Measurements from ENCODE around the gene AR.

AR gene

GRCh38 chrX:67726018-67726417 lies 182.2 kb downstream of the AR start:
- Histone ChIP-seq H3K4me2 (ENCODE audit: low read depth, low read length) (no peak overlapping the region), H2AFZ (ENCODE audit: low read length) (no peak overlapping the region), H3F3A (ENCODE audit: insufficient read depth, low read length) (no peaks in the 10 kb centered on the region), H4K20me1 (ENCODE audit: insufficient read depth, low read length) (no peaks in the 10 kb centered on the region), H3K4me3 (ENCODE audit: low read length) (no peak overlapping the region), H3K4me1 (ENCODE audit: low read length) (no peaks in the 10 kb centered on the region), H3K9ac (ENCODE audit: low read length) (no peak overlapping the region), H3K27me3 (replicated peaks; ENCODE audit: insufficient read depth, low read length) (no peaks in the 10 kb centered on the region), H3K9me3 (replicated peaks; ENCODE audit: insufficient read depth, low read length) (no peaks in the 10 kb centered on the region), H3K36me3 (replicated peaks; ENCODE audit: insufficient read depth, low read length) (no peaks in the 10 kb centered on the region), H3K79me2 (ENCODE audit: low read length) (no peaks in the 10 kb centered on the region), H3K9me2 (replicated peaks; ENCODE audit: insufficient read depth, low read length) (no peaks in the 10 kb centered on the region), H3K27ac (ENCODE audit: low read length) (no peak overlapping the region)
- no peak for DNase-seq
- TF ChIP-seq EZH2 (optimal IDR thresholded peaks at IDR 0.05; ENCODE audit: low read depth, low read length) (no peak), CTCF (IDR thresholded peaks at IDR 0.05; ENCODE audit: low read length) (no peak), EZH2phosphoT487 (IDR thresholded peaks at IDR 0.05; ENCODE audit: low read length) (no peak)

GRCh38 chrX:67727576-67727975 lies 183.8 kb downstream of the AR start:
- no peaks in the 10 kb centered on the region for H4K20me1 ChIP-seq (ENCODE audit: insufficient read depth, low read length)
- TF ChIP-seq EZH2 (optimal IDR thresholded peaks at IDR 0.05; ENCODE audit: low read depth, low read length) (no peak), EZH2phosphoT487 (IDR thresholded peaks at IDR 0.05; ENCODE audit: low read length) (no peak), CTCF (IDR thresholded peaks at IDR 0.05; ENCODE audit: low read length) (no peak)
- H3K4me1 ChIP-seq (ENCODE audit: low read length), result no peaks in the 10 kb centered on the region
- H3K27me3 ChIP-seq (replicated peaks; ENCODE audit: insufficient read depth, low read length), result no peaks in the 10 kb centered on the region
- no peaks in the 10 kb centered on the region for H3K9me3 ChIP-seq (replicated peaks; ENCODE audit: insufficient read depth, low read length)
- H3K27ac ChIP-seq (ENCODE audit: low read length), result no peak overlapping the region
- no peaks in the 10 kb centered on the region for H3K9me2 ChIP-seq (replicated peaks; ENCODE audit: insufficient read depth, low read length)
- H3K79me2 ChIP-seq (ENCODE audit: low read length), result no peaks in the 10 kb centered on the region
- no peak overlapping the region for H2AFZ ChIP-seq (ENCODE audit: low read length)
- H3K36me3 ChIP-seq (replicated peaks; ENCODE audit: insufficient read depth, low read length), result no peaks in the 10 kb centered on the region
- H3F3A ChIP-seq (ENCODE audit: insufficient read depth, low read length), result no peaks in the 10 kb centered on the region
- H3K4me2 ChIP-seq (ENCODE audit: low read depth, low read length), result no peak overlapping the region
- H3K9ac ChIP-seq (ENCODE audit: low read length), result no peak overlapping the region
- H3K4me3 ChIP-seq (ENCODE audit: low read length), result no peak overlapping the region
- no peak for DNase-seq

GRCh38 chrX:67730296-67730695 lies 186.5 kb downstream of the AR start:
- Histone ChIP-seq H3K4me1 (ENCODE audit: low read length) (no peaks in the 10 kb centered on the region), H3K9ac (ENCODE audit: low read length) (no peak overlapping the region), H2AFZ (ENCODE audit: low read length) (no peak overlapping the region), H3K27me3 (replicated peaks; ENCODE audit: insufficient read depth, low read length) (no peaks in the 10 kb centered on the region), H3K4me3 (ENCODE audit: low read length) (no peak overlapping the region), H3K9me3 (replicated peaks; ENCODE audit: insufficient read depth, low read length) (no peaks in the 10 kb centered on the region), H3K4me2 (ENCODE audit: low read depth, low read length) (no peak overlapping the region), H3K79me2 (ENCODE audit: low read length) (no peaks in the 10 kb centered on the region), H3K27ac (ENCODE audit: low read length) (no peak overlapping the region), H3F3A (ENCODE audit: insufficient read depth, low read length) (no peaks in the 10 kb centered on the region), H3K36me3 (replicated peaks; ENCODE audit: insufficient read depth, low read length) (no peaks in the 10 kb centered on the region), H4K20me1 (ENCODE audit: insufficient read depth, low read length) (no peaks in the 10 kb centered on the region), H3K9me2 (replicated peaks; ENCODE audit: insufficient read depth, low read length) (no peaks in the 10 kb centered on the region)
- TF ChIP-seq EZH2phosphoT487 (IDR thresholded peaks at IDR 0.05; ENCODE audit: low read length), result no peak
- no peak for TF ChIP-seq EZH2 (optimal IDR thresholded peaks at IDR 0.05; ENCODE audit: low read depth, low read length)
- no peak for TF ChIP-seq CTCF (IDR thresholded peaks at IDR 0.05; ENCODE audit: low read length)
- no peak for DNase-seq
